B cell (primary cell): Measurements from ENCODE around the gene LBR.
"Not testable (repeated sequence)": the region's sequence is repeated elsewhere in the genome, so short reads cannot be mapped to it uniquely, and the experiment has no call there.

Experiments used
- EZH2 ChIP-seq: IDR thresholded peaks from 2 replicates; pipeline ENCODE4 v1.6.1; 2012; ENCODE audit warnings: borderline replicate concordance, low read depth, mild to moderate bottlenecking, moderate library complexity, low read length; ENCODE audit not compliant: insufficient read depth, poor library complexity, severe bottlenecking
- TF ChIP-seq, protein P1 (sequence below): fragments of 200-600 bp; IDR thresholded peaks from one replicate; pipeline ENCODE4 v1.8.0; 2022; ENCODE audit warnings: antibody characterized with exemption, mild to moderate bottlenecking

DNA sequence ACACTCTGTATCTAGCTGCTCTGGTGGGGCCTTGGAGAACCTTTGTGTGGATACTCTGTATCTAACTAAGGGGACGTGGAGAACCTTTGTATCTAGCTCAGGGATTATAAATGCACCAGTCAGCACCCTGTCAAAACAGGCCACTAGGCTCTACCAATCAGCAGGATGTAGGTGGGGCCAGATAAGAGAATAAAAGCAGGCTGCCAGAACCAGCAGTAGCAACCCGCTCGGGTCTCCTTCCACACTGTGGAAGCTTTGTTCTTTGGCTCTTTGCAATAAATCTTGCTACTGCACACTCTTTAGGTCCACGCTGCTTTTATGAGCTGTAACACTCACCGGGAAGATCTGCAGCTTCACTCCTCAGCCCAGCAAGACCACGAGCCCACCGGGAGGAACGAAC, 45.4 kb upstream of the LBR start:
- TF ChIP-seq, protein P1, sequence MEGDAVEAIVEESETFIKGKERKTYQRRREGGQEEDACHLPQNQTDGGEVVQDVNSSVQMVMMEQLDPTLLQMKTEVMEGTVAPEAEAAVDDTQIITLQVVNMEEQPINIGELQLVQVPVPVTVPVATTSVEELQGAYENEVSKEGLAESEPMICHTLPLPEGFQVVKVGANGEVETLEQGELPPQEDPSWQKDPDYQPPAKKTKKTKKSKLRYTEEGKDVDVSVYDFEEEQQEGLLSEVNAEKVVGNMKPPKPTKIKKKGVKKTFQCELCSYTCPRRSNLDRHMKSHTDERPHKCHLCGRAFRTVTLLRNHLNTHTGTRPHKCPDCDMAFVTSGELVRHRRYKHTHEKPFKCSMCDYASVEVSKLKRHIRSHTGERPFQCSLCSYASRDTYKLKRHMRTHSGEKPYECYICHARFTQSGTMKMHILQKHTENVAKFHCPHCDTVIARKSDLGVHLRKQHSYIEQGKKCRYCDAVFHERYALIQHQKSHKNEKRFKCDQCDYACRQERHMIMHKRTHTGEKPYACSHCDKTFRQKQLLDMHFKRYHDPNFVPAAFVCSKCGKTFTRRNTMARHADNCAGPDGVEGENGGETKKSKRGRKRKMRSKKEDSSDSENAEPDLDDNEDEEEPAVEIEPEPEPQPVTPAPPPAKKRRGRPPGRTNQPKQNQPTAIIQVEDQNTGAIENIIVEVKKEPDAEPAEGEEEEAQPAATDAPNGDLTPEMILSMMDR = not testable (repeated sequence)
- not testable (repeated sequence) for TF ChIP-seq EZH2
